A549 (cell line): ENCODE measurements around the gene SLC23A3. TPM values are rescaled to one million over a fixed set of nuclear protein-coding genes. Genes with fewer than 3 reads are reported as not detected.
A peak's percentile ranks its signal among the peaks of the same experiment; 100 is the strongest.

Experiments used
- ATAC-seq, 2 experiments: fragments of 200-7000 bp in 1 of 2; fragments of >200 bp in 1 of 2; cut with Nextera tagmentation in 1 of 2; cut with Tn5 transposase in 1 of 2; 3 replicates each; pipeline versions ENCODE4 v1.8.0 to v1.9.1; 2018 to 2020; ENCODE audit warnings: mild to moderate bottlenecking in 1 of 2, moderate library complexity in 1 of 2
- CTCF ChIA-PET: fragments of 300-600 bp; sonication (Branson Sonifier 250); formaldehyde crosslinking; extraction: SDS; loops from one replicate; lab custom pipeline; 2021; ENCODE audit warnings: antibody characterized with exemption, inconsistent platforms; lab: Yijun Ruan, JAX
- POLR2A ChIA-PET: fragments of 350-600 bp; formaldehyde crosslinking; extraction: SDS; loops from one replicate; lab custom pipeline; 2021; ENCODE audit warnings: antibody characterized with exemption, inconsistent platforms; lab: Yijun Ruan, JAX
- DNase-seq, 2 experiments: peaks; one replicate each; pipeline versions ENCODE4 v3.0.0 to v3.0.0-alpha.2; 2011 to 2016; ENCODE audit warnings: low read depth in 1 of 2, low spot score in 1 of 2
- FAIRE-seq: peaks from 2 replicates; lab custom pipeline; 2011; peaks lifted over from hg19 to GRCh38; lab: Jason Lieb, UNC
- H3K27ac ChIP-seq, 2 experiments: fragments of >200 bp; sonication (Bioruptor Twin); formaldehyde crosslinking; 3 replicates each; pipeline ENCODE4 v1.5.1; 2016 to 2017
- H3K4me1 ChIP-seq: fragments of >200 bp; sonication (Bioruptor Twin); formaldehyde crosslinking; 3 replicates; pipeline ENCODE4 v1.6.1; 2016
- H3K4me2 ChIP-seq: fragments of >200 bp; sonication (Bioruptor Twin); formaldehyde crosslinking; 3 replicates; pipeline ENCODE4 v1.6.1; 2016
- H3K4me3 ChIP-seq: fragments of >200 bp; sonication (Bioruptor Twin); formaldehyde crosslinking; 3 replicates; pipeline ENCODE4 v1.5.1; 2016
- H3K9me3 ChIP-seq: fragments of >200 bp; sonication (Bioruptor Twin); formaldehyde crosslinking; 3 replicates; pipeline ENCODE4 v1.6.1; 2016
- CBX2 ChIP-seq: fragments of 200-600 bp; sonication (generic); IDR thresholded peaks from 2 replicates; pipeline ENCODE4 v1.6.1; 2016; ENCODE audit warnings: low read depth, mild to moderate bottlenecking, borderline replicate concordance
- CBX8 ChIP-seq: fragments of 200-600 bp; sonication (generic); IDR thresholded peaks from 2 replicates; pipeline ENCODE4 v1.6.1; 2016
- CEBPB ChIP-seq, 2 experiments: fragments of >200 bp in 1 of 2; sonication (Bioruptor Twin) in 1 of 2; formaldehyde crosslinking in 1 of 2; IDR thresholded peaks; 2 replicates each; pipeline ENCODE4 v1.6.1; 2012 to 2016
- CHD4 ChIP-seq: fragments of 200-600 bp; sonication (generic); IDR thresholded peaks from 2 replicates; pipeline ENCODE4 v1.6.1; 2016; ENCODE audit warnings: antibody characterized with exemption, mild to moderate bottlenecking, borderline replicate concordance
- CTCF ChIP-seq: fragments of >200 bp; sonication (Bioruptor Twin); formaldehyde crosslinking; IDR thresholded peaks from 3 replicates; pipeline ENCODE4 v1.5.1; 2016
- EP300 ChIP-seq, 2 experiments: fragments of >200 bp; sonication (Bioruptor Twin); formaldehyde crosslinking; IDR thresholded peaks; 2 replicates in 1 of 2; 3 replicates in 1 of 2; pipeline ENCODE4 v1.6.1; 2016 to 2017
- HDAC2 ChIP-seq: fragments of 200-600 bp; sonication (generic); IDR thresholded peaks from 2 replicates; pipeline ENCODE4 v1.6.1; 2016
- HMGXB4 ChIP-seq: fragments of 250-450 bp; sonication (Bioruptor Pico); IDR thresholded peaks from 2 replicates; pipeline ENCODE4 v1.5.0; 2021; ENCODE audit warnings: mild to moderate bottlenecking, moderate library complexity, borderline replicate concordance
- HOXB5 ChIP-seq: fragments of 250-450 bp; sonication (Bioruptor Pico); IDR thresholded peaks from 2 replicates; pipeline ENCODE4 v1.5.0; 2020; ENCODE audit warnings: mild to moderate bottlenecking, moderate library complexity
- JUN ChIP-seq, 2 experiments: fragments of >200 bp; sonication (Bioruptor Twin); formaldehyde crosslinking; IDR thresholded peaks; 2 replicates in 1 of 2; 3 replicates in 1 of 2; pipeline ENCODE4 v1.6.1; 2016 to 2017
- KDM1A ChIP-seq: fragments of 200-600 bp; sonication (generic); IDR thresholded peaks from 2 replicates; pipeline ENCODE4 v1.6.1; 2016; ENCODE audit warnings: low read depth, mild to moderate bottlenecking
- KDM5A ChIP-seq: fragments of 200-600 bp; sonication (generic); IDR thresholded peaks from 2 replicates; pipeline ENCODE4 v1.6.1; 2016; ENCODE audit warnings: antibody characterized with exemption, mild to moderate bottlenecking
- MAZ ChIP-seq: fragments of 150-350 bp; IDR thresholded peaks from 2 replicates; pipeline ENCODE4 v1.6.1; 2014; ENCODE audit warnings: antibody characterized with exemption, low read depth, low read length, borderline replicate concordance
- MYC ChIP-seq: IDR thresholded peaks from 2 replicates; pipeline ENCODE4 v1.6.1; 2012; ENCODE audit warnings: mild to moderate bottlenecking, inconsistent platforms, low read length, improper control_type of control experiment, borderline replicate concordance
- NR3C1 ChIP-seq: fragments of >200 bp; sonication (Bioruptor Twin); formaldehyde crosslinking; IDR thresholded peaks from 3 replicates; pipeline ENCODE4 v1.6.1; 2017
- RAD21 ChIP-seq, 2 experiments: fragments of >200 bp in 1 of 2; sonication (Bioruptor Twin) in 1 of 2; formaldehyde crosslinking in 1 of 2; IDR thresholded peaks in 1 of 2; conservative IDR thresholded peaks in 1 of 2; 2 replicates in 1 of 2; 3 replicates in 1 of 2; pipeline ENCODE4 v1.6.1; 2012 to 2018; ENCODE audit warnings: inconsistent platforms in 1 of 2
- RCOR1 ChIP-seq: fragments of 150-350 bp; IDR thresholded peaks from 2 replicates; pipeline ENCODE4 v1.6.1; 2014; ENCODE audit warnings: antibody characterized with exemption, low read length, low read depth
- SMC3 ChIP-seq: fragments of >200 bp; sonication (Bioruptor Twin); formaldehyde crosslinking; IDR thresholded peaks from 3 replicates; pipeline ENCODE4 v1.6.1; 2018; ENCODE audit warnings: inconsistent platforms
- TP53 ChIP-seq: fragments of 250-450 bp; sonication (Bioruptor Pico); IDR thresholded peaks from 2 replicates; pipeline ENCODE4 v1.5.0; 2021; ENCODE audit warnings: mild to moderate bottlenecking, moderate library complexity
- USF2 ChIP-seq: fragments of 450-650 bp; IDR thresholded peaks from 2 replicates; pipeline ENCODE4 v1.6.1; 2014; ENCODE audit warnings: antibody characterized with exemption
- ZC3H11A ChIP-seq: fragments of 450-650 bp; IDR thresholded peaks from 2 replicates; pipeline ENCODE4 v1.6.1; 2014; ENCODE audit warnings: antibody characterized with exemption, mild to moderate bottlenecking
- ZNF302 ChIP-seq: fragments of 250-450 bp; sonication (Bioruptor Pico); IDR thresholded peaks from 2 replicates; pipeline ENCODE4 v1.9.0; 2021; ENCODE audit warnings: inconsistent platforms, mild to moderate bottlenecking, moderate library complexity
- WGBS: methylation state at CpG from one replicate; pipeline ENCODE4 v1.1.6; 2017; ENCODE audit errors: missing lambda C conversion rate; 5-methylcytosine and 5-hydroxymethylcytosine counted together
- polyA plus RNA-seq, 4 experiments: library from polyadenylated mRNA; depleted of rRNA in 3 of 4; stranded (reverse); fragments of >200 nt; fragmentation: RNase III in 1 of 4; extraction: RNeasy Plus Mini Kit Qiagen cat#74134 plus additional on column Dnase treatment in 1 of 4; gene quantifications; 2 replicates in 3 of 4; 3 replicates in 1 of 4; pipeline ENCODE4 v1.2.3, GENCODE V29; 2011 to 2017

SLC23A3 gene
- polyA plus RNA-seq, 2 of the 4 experiments (the other 2 are of a cell fraction), result 0.39 to 0.90 TPM

GRCh38 chr2:219171231-219171651, 1.4 kb upstream of the SLC23A3 start:
- TF ChIP-seq MAZ, result no peak
- peak; percentile 58 to 65 for TF ChIP-seq RAD21 (conservative IDR thresholded peaks at IDR 0.05 in 1 of 2, IDR thresholded peaks at IDR 0.05 in 1 of 2)
- TF ChIP-seq ZC3H11A, result no peak
- TF ChIP-seq USF2, result peak; percentile 51; the same call in 1 of the 2 replicates
- no peak for TF ChIP-seq HMGXB4
- no peak for TF ChIP-seq RCOR1
- peak; percentile 56 for TF ChIP-seq SMC3
- TF ChIP-seq HOXB5 (CRISPR knock-in tag), result no peak
- no peak for TF ChIP-seq KDM1A
- TF ChIP-seq CBX8, result no peak
- TF ChIP-seq CTCF, result peak; percentile 84
- ChIA-PET POLR2A (interaction anchor here (0.6 to 1.6 kb wide), 2 partner anchors 40 to 78 kb away, joined by 4 to 5 read pairs; no protein-coding TSS in a partner anchor), CTCF (interaction anchor here (0.6 to 10.6 kb wide), 34 partner anchors 7 to 231 kb away, joined by 3 to 177 read pairs (median 4); partner anchors contain the start of genes DNAJB2, GLB1L, NHEJ1 and STK16)
- DNase-seq (peak; percentile 58 to 61), FAIRE-seq (no peak), ATAC-seq (peak; percentile 51 to 78; a peak in 5 of 6 replicates)
- Histone ChIP-seq H3K4me3 (no peak overlapping the region), H3K9me3 (no peaks in the 10 kb centered on the region), H3K4me1 (0 out of 3 replicates have a peak, but pooled peaks cover 6% of the 10 kb centered on the region), H3K4me2 (no peak overlapping the region), H3K27ac (0 out of 6 replicates have a peak overlapping the region, but pooled peaks of 1 of the 2 experiments have one; percentile 31)
- WGBS, result 53% methylated on average over 6 of the region's 6 CpGs

GRCh38 chr2:219168932-219169331, 897 bp downstream of the SLC23A3 start:
- ChIA-PET CTCF (interaction anchor here (1.0 to 10.6 kb wide), 5 partner anchors 11 to 135 kb away, joined by 3 to 177 read pairs (median 5); partner anchors contain the start of gene NHEJ1), POLR2A (no interaction called here)
- H3K4me3 ChIP-seq, result no peak overlapping the region
- H3K4me2 ChIP-seq, result no peak overlapping the region
- no peaks in the 10 kb centered on the region for H3K9me3 ChIP-seq
- DNase-seq, result no peak
- no peak overlapping the region for H3K27ac ChIP-seq
- no peak for TF ChIP-seq HDAC2
- TF ChIP-seq ZNF302 (CRISPR knock-in tag), result no peak
- TF ChIP-seq TP53 (CRISPR knock-in tag), result no peak
- no peak for TF ChIP-seq JUN (IDR thresholded peaks at IDR 0.05)
- no peak for TF ChIP-seq CHD4
- no peak for TF ChIP-seq CEBPB (IDR thresholded peaks at IDR 0.05)
- no peak for TF ChIP-seq KDM5A
- TF ChIP-seq NR3C1, result no peak
- no peak for TF ChIP-seq RAD21 (conservative IDR thresholded peaks at IDR 0.05 in 1 of 2, IDR thresholded peaks at IDR 0.05 in 1 of 2)
- no peak for TF ChIP-seq HMGXB4
- TF ChIP-seq EP300 (IDR thresholded peaks at IDR 0.05), result no peak
- no peak for TF ChIP-seq USF2
- TF ChIP-seq KDM1A, result no peak
- TF ChIP-seq CBX2, result no peak
- no peak for TF ChIP-seq MYC
- TF ChIP-seq MAZ, result no peak
- TF ChIP-seq, all 56 proteins: peak for 0
- no peak for FAIRE-seq
- H3K4me1 ChIP-seq, result no peaks in the 10 kb centered on the region
- ATAC-seq, result no peak
